ACHN (cell line): ENCODE measurements around the gene ATP10A.

Experiments
- DNase-seq: peaks from one replicate; pipeline ENCODE4 v3.0.0-alpha.2; 2015
- in situ Hi-C: cut with HindIII; loops from 2 replicates; pipeline ENCODE4 v1.10.0; 2017; ENCODE audit warnings: low sequenced_read_pairs, low pct_ligation_motif_present, low pct_unique_long_range_greater_than_20kb

Gene ATP10A

GRCh38 chr15:25635191-25635590 lies 227.9 kb downstream of the ATP10A start:
- no peak for DNase-seq
- in situ Hi-C loops, result no loop called here

GRCh38 chr15:25633862-25634261 lies 229.3 kb downstream of the ATP10A start:
- in situ Hi-C loops, result no loop called here

DNA sequence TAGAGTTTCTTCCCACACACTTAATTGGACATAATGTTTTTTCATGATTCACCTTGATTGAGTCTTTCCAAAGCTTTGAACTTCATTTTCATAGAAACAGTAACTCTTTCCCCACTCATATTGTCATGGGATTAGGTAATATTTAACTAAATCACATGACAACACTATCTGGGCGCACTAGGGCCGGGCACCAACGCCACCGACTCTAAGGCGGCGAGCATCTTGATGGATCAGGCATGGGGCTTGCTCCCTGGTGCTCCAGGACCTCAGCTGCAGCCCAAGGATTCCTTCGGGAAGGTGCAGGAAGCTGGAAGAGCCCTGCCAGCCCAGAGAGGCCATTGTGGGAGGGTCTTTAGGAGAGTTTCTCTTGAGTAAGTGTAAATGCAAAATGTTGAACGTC lies 231.2 kb downstream of the ATP10A start:
- in situ Hi-C loops, result no loop called here
- DNase-seq, result no peak

More at GRCh38 chr15:25633862-25634261, 229.3 kb downstream of the ATP10A start:
- no peak for DNase-seq
